NCI-H82 treated with DMSO at 0.1 percent for 48 hours (cell line): ENCODE data around the gene FOXI2.

Experiments used
- DNase-seq: peaks from one replicate; lab custom pipeline; 2025; ENCODE audit not compliant: unreplicated experiment; lab: John Stamatoyannopoulos, UW

The FOXI2 gene

GRCh38 chr10:127736915-127737562 lies at the start of gene FOXI2:
FOXI2 (plus strand) TSS chr10:127737185; CDS start chr10:127737274, 89 bp downstream.
- DNase-seq = no peak

- DNase-seq = no peak
Observed at GRCh38 chr10:127687548-127687947, 49.4 kb upstream of the FOXI2 start.

DNA sequence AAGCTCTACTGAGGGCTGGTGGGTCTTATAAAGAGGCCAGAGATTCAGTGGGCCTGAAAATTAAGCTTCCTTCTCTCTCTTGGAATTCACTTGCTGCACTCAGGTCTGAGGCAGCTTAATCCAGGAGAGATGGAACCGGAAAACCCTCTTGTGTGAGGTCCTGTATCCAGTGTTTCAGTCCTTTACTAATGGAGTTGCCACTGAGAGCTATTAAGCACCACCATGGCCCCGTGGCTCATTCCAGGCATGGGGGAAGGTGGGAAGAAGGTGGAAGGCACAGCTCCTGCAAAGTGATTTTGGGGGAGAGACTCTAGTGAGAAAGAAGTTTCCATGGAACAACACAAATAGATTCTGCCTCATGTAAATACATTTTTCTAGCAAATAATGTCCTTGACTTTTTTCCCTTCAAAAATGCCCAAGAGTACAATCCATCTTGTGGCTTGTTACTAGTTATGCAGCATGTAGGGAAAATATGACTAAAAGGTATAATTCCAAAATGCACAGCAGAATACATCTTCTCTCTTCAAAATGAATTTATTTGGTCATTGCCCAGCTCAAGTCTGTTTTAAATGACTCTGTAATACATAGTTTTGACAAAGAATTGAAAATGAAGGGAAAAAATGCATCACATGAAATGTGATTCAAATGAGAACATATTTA lies 46.7 kb upstream of the FOXI2 start:
- no peak for DNase-seq

DNA sequence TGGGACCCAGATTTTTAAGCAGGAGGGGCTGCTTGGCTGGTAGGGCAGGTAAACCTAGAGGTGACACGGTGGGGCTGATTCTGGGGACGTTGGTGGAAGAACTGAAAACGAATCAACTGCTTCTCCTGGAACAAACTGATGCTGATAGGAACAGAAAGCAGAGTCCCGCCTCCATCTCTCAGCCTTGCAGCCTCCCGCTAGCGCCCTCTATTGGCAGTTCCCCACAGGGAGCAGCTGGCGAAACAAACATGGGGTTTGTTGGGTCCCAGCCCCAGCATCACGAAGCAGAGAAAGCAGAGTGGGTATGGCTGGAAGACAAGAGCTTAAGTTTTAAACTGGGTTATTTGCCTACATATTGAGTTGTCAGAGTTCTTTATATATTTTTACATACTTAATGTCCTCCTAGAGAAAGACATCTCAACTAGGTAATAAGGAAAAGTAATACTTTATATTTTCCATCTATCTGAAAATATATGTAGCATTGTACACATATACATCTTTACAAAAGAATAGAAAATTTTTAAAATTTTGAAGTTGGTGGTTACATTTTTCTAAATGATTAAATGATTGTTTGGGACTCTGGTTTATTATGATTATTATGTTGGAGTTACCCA lies 42.3 kb upstream of the FOXI2 start:
- peak; percentile 22 for DNase-seq

DNA sequence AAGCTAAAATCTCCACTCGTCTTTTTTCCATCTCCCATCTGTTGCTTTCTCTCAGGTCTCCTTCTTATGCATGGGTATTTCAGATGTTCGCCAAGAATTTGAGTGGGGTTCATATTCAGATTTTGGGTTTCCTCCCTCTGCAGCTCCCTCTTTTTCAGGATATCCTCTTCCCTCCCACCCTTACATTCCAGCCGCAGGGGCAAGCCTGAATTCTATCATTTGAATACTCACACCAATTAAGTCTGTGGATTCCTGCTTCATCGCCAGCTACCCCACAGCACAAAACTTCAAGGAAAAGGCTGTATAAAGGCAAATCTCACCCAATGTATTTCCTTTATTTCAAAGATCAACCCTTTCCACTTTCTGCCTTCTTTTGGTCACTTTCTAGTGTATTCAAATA lies 41.6 kb upstream of the FOXI2 start:
- DNase-seq = no peak

DNA sequence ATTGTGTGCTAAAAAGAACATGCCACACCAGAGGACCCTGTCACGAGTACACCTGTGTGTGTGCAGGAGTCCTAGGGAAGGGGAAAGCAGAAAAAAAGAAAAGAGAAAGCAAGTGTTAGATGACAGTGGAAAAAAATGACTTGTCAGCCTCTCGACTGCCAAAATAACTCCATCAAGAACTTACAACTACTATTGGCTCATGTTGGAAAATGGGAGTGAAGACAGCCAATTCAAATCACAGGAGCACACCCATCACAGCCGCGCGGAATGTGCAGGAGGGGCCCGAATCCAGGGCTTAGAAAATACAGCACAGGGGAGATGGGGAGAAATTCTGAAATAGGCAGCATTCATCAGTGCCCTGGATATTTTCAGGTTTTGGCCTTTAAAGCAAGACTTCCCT lies 38.1 kb upstream of the FOXI2 start:
- no peak for DNase-seq

- DNase-seq = no peak
Observed at GRCh38 chr10:127699311-127699710, 37.7 kb upstream of the FOXI2 start.

DNA sequence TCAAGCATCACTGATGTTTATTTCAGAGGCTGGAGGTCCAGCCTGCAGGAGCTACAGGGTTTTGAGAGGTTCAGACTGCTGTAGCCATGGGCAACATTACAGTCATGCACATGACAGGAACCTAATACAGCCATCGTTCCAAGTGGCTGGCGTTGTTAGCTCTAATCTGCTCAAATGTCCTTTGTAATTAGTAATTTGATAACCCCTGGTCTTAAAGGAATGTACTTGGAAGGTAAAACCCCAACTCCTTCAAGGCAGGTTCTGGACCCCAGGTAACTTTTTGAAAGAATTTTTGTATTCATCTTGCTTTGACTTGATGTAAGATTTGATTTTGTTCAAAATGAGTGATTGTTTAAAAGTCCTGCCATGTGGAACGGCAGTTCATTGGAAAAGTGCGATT lies 34.7 kb upstream of the FOXI2 start:
- no peak for DNase-seq

GRCh38 chr10:127715249-127715648 lies 21.7 kb upstream of the FOXI2 start:
- no peak for DNase-seq

DNA sequence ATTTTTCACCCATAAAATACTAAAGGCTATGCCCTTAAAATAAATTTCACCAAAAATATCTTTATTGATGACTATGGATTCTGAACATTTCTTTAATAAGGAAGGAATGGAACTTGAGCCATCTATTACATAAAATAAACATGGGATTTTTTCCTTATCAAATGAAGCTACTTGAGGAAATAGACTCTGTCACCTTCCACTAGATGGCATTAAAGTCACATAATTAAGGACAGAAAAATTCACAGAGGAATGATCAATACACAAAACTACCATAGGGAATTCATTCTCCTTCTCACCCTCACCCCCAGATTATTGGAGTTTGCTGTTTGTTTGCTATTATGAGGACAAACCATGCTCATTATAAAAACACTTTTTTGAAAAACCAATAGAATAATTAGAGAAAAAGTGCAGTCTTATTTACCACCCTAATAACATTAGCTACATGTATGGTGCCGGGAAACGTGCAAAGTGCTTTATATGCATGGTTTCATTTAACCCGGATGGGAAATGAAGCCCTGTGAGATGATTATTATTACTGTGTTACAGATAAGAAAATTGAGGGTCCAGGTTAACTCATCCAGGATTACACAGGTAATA lies 21.1 kb upstream of the FOXI2 start:
- no peak for DNase-seq

DNA sequence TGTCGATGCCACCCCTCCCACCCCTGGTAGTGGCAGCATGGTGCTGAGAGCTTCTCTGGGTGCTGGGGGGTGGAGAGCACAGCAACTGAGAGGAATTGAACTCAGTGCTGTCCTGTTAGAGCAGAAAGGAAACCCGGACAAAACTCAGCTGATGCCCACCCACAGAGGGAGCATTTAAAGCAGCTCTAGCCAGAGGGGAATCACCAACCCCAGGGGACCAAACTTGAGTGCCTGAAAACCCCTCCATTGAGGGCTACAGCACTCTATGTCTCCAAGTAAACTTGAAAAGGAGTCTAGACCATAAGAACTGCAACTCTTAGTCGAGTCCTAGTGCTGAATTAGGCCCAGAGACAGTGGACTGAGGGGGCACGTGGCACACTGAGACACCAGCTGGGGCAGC lies 16.8 kb upstream of the FOXI2 start:
- no peak for DNase-seq

DNA sequence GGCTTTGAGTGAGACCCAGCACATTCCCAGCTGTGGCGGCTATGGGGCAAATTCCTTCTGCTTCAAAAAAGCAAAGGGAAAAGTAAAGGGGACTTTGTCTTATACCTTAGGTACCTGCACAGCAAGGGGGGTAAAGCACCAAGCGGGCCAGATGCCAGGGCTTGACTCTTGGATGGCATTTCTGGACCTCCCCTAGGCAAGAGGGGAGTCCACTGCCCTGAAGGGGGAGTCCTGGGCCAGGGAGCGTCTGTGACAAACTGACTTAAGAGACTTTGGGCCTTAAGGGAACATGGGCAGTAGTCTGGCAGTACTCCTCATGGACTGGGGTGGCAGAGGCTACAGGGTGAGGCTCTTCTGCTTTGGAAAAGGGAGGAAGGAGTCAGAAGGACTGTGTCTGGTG lies 16.1 kb upstream of the FOXI2 start:
- DNase-seq = no peak

DNA sequence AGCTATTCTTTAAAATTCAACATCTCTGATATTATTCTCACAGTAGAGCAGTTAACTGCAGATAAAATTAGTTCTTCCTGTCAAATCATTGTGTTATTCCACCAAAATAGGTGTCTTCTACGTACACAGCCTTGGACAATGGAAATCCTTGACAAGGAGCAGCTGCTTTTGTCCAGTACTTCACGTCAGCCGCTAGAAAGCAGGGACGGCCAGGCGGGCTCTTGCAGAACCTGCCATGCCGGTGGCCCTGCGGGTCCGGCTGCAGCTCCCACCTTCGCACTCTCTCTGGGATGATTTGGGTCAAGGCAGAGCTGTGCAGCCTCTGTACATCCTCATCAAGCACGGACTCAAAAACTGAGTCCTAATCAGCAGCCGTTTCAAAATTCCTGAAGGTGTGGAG lies 2.2 kb upstream of the FOXI2 start:
- no peak for DNase-seq

GRCh38 chr10:127735156-127735555 lies 1.8 kb upstream of the FOXI2 start:
- DNase-seq = no peak

GRCh38 chr10:127735723-127736221 lies 1.2 kb upstream of the FOXI2 start:
- DNase-seq = no peak

- DNase-seq = no peak
Observed at GRCh38 chr10:127736222-127736914, 617 bp upstream of the FOXI2 start.

GRCh38 chr10:127737563-127738511 lies 852 bp downstream of the FOXI2 start:
- no peak for DNase-seq

- DNase-seq = no peak
Observed at GRCh38 chr10:127738512-127739424, 1.8 kb downstream of the FOXI2 start.

- no peak for DNase-seq
Observed at GRCh38 chr10:127739908-127740307, 2.9 kb downstream of the FOXI2 start.
